ENCODE results near the gene TNPO1. TPM values are rescaled to one million over a fixed set of nuclear protein-coding genes. Genes with fewer than 3 reads are reported as not detected.

The TNPO1 gene
- total and polyA plus RNA-seq, 2 of the 8 experiments (the other 6 are each of a cell fraction or from before 2014, with no cell fraction given), result 38.5 to 211 TPM

- TF ChIP-seq CHD7 (IDR thresholded peaks at IDR 0.05; ENCODE audit: insufficient replicate concordance, low read length), result no peak
- no peak for TF ChIP-seq BRCA1 (IDR thresholded peaks at IDR 0.05; ENCODE audit: low read depth, low read length)
- no peak for TF ChIP-seq KDM1A (IDR thresholded peaks at IDR 0.05; ENCODE audit: borderline replicate concordance, low read length)
- no peak for TF ChIP-seq KDM4A (IDR thresholded peaks at IDR 0.05; ENCODE audit: low read depth, low read length, severe bottlenecking)
- TF ChIP-seq CBX8 (IDR thresholded peaks at IDR 0.05; ENCODE audit: borderline replicate concordance, low read depth, low read length), result no peak
- TF ChIP-seq RNF2 (IDR thresholded peaks at IDR 0.05; ENCODE audit: borderline replicate concordance, low read depth, low read length, missing control alignments, poor library complexity, severe bottlenecking), result no peak
- TF ChIP-seq SP1 (IDR thresholded peaks at IDR 0.05; ENCODE audit: low read depth, low read length), result no peak
Measured at GRCh38 chr5:72786676-72787075, 29.8 kb upstream of the TNPO1 start (continued).

All from H1 (cell line).